Activated CD4-positive, alpha-beta T cell treated with anti-CD3 and anti-CD28 coated beads, Interleukin-2, amount 50 U/mL, for 48 hours (primary cell): ENCODE data around the gene EYS.

ENCODE experiments used
- DNase-seq, 2 experiments: peaks; one replicate each; pipeline ENCODE4 v3.0.0-alpha.2; 2020

The EYS gene

GRCh38 chr6:65191471-65191870, 515.6 kb downstream of the EYS start:
- no peak for DNase-seq

DNA sequence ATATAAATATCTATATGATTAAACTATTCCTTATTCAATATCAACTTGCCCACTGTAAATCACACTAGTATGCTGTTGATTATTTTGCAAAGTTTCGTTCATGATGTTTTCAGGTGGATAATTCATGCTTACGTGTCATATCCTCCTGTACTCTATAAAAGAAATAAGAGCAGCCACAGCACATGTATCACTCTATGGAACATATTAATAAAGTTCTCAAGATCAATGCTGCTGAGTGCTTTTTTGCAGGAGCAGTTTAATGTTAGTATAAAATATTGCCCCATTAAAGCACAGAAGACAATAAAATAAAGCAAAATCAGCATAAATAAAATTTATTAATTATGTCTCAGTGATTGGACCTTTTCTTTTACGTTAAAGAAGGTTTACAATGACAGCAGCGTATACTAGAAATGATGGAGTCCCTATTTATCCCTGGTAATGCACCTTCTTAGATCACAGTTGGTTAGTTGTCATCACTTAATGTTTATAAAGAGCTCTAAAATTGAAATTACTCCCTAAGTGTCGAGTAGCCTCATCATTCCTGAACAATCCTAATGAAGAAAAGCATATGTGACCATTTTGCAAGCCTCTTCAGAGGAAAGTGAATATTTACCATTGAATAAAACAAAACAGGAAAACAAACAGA, 517.7 kb downstream of the EYS start:
- no peak for DNase-seq

- DNase-seq, result no peak
Measured at GRCh38 chr6:65186826-65187225, 520.2 kb downstream of the EYS start.

GRCh38 chr6:65182681-65183080, 524.3 kb downstream of the EYS start:
- no peak for DNase-seq

DNA sequence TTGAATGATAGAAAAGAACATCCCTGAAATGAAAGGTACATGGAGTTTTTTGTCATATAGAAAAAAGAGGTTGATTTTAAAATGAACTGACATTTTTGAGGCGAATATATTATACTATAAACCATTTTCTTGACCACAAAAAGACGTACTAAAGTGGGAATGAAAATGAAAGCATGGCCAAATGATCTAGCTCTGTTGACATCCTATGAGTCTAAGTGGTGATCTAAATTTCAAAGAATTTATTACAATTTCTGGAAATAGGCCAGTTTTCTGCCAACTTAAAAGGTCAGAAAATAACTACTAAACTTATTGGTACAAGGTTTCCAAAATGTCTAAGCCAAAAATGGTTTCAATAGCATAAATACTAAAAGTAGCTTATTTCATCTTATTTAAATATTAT, 536.8 kb downstream of the EYS start:
- no peak for DNase-seq

- DNase-seq, result no peak
Measured at GRCh38 chr6:65161661-65162060, 545.4 kb downstream of the EYS start.

DNA sequence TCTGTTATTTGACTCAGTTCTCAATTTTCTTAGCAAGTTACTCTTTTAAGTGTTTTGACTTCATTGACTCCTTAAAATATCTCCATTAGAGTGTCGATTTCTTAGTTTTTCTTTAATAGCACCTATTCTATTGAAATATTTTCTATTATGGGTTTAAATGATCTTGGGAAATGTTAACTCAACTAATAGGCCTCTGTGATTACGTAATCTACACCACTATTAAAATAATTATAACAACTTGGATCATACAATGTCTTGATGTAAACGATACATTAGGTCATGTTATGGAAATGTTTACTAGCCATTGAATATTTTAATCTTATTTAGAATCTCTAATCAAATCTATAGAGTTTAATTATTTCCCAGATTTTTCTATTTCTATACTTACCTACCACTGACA, 550.0 kb downstream of the EYS start:
- no peak for DNase-seq

DNA sequence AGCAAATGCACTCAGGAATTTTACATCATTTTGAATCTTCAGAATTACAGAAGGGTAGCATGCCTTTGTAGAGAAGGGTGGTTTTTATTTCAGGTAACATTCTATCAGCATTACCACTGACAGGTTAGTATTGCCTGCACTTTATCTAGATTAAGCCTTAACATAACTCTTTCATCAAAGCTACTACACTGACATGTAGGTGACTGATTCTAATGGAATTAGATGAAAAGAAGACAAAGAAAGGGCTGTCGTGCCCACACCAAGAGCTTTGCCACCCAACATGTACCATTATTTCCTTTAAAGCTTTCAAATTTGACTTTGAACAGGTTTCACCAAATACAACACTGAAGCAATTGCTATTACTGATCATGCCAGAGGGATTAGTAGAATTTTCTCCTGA, 551.9 kb downstream of the EYS start:
- DNase-seq, result no peak

GRCh38 chr6:65149841-65150240, 557.2 kb downstream of the EYS start:
- DNase-seq, result no peak

DNA sequence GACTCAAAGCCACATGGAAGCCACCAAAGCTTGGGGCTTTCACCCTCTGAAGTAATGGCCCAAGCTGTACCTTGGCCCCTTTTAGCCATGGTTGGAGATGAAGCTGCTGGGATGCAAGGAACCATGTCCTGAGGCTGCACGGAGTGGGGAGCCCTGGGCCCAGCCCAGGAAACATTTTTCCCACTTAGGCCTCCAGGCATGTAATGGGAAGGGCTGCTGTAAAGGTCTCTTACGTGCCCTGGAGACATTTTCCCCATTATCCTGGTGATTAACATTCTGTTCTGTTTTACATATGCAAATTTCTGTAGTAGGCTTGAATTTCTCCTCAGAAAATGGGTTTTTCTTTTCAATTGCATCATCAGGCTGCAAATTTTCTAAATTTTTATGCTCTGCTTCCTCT, 558.2 kb downstream of the EYS start:
- no peak for DNase-seq

GRCh38 chr6:65135567-65135966, 571.5 kb downstream of the EYS start:
- DNase-seq, result no peak

DNA sequence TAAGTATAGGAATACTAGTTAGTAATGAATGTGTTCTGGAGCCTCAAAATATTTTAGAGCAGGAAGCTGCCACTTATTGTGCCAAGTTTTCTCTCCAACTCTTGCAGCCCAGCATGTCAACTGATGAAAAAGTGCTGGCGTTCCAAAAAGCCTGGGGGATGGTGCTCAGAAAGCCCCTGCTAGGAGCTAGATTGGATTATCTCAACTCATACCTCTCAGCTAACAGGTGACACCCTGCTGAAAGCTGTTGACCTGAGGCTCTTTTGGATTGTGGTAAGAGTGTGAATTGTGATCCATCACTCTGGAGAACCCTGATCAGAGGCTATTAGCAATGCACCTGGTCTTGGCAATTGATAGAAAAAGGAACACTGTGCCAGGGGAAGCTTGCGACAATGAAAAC, 580.4 kb downstream of the EYS start:
- no peak for DNase-seq

GRCh38 chr6:65123521-65123920, 583.5 kb downstream of the EYS start:
- no peak for DNase-seq

- no peak for DNase-seq
Measured at GRCh38 chr6:65117817-65118409, 589.1 kb downstream of the EYS start.

DNA sequence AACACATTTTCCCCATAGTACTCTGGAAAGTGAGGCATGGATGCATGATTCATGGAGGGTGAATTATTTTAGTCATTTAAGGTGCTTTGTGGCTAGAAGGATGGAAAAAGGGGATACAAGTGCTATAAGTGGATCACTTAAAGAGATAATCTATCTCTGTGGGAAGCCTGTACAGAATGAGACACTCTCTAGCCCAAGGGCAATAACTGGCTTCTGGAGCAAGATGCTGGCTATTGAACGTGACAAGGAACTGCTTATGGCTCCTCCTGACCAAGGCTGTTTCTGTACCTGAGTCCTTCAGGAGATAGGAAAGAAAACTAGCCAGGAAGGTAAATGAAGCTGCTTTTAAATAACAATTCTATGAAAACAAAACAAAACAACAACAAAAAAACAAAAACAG, 590.7 kb downstream of the EYS start:
- DNase-seq, result no peak

DNA sequence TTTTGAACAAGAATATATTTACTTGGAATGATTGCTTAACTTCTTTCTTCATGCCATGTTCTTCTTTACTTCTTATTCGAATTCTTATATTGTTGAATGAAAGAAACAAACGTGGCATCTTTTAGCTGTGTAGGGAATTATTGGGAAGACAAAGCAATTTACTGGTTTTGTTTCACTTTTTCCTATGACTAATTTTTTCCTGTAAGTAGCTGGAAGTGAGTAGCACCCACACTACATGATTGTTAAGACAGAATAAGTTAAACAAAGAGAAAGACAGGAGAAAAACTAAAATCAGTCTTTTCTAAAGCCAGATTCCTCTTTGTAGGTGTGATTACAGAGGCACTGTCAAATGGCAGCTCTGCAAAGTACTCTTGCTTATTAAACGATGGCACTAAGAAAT, 593.4 kb downstream of the EYS start:
- no peak for DNase-seq

DNA sequence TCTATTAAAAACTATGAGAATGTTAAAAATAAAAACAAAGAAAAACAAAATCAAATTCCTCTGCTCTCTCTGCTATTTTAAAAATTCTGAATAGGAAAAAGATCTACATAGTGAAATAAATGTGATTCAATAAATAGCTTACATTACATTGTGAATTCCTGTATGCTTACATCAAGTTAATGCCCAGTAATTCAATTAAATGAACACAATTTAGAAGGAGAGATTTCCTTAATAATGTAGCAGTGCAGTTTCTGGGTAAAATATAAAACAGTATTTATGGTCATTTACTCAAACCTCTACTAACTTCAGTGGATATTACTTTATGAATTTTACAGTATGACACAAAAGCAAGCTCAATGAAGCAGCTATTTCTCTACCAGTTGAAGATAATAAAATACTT, 594.6 kb downstream of the EYS start:
- no peak for DNase-seq

DNA sequence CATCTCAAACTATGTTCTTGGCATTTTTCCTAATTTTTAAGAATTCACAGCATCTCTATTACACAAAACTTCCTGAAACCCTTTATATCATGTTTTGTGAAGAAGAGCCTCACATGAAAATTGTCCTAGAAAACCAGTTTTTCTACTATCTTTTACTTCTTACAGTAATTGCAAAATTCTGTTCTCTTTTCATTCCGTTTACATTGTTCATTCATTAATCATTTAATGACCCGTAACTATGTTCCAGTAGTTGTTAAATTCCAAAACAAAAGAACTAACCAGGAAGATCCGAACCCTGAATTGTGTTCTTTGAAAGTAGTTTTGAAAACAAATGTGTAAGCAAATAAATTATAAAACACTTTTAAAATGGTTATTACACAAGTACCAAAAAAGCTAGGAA, 597.0 kb downstream of the EYS start:
- no peak for DNase-seq

GRCh38 chr6:65098349-65098748, 608.7 kb downstream of the EYS start:
- no peak for DNase-seq

- no peak for DNase-seq
Measured at GRCh38 chr6:65091561-65091960, 615.5 kb downstream of the EYS start.

GRCh38 chr6:65088575-65088974, 618.5 kb downstream of the EYS start:
- no peak for DNase-seq

- no peak for DNase-seq
Measured at GRCh38 chr6:65081756-65082155, 625.3 kb downstream of the EYS start.

- DNase-seq, result no peak
Measured at GRCh38 chr6:65075705-65076230, 631.3 kb downstream of the EYS start.

GRCh38 chr6:65072500-65072899, 634.5 kb downstream of the EYS start:
- DNase-seq, result no peak

DNA sequence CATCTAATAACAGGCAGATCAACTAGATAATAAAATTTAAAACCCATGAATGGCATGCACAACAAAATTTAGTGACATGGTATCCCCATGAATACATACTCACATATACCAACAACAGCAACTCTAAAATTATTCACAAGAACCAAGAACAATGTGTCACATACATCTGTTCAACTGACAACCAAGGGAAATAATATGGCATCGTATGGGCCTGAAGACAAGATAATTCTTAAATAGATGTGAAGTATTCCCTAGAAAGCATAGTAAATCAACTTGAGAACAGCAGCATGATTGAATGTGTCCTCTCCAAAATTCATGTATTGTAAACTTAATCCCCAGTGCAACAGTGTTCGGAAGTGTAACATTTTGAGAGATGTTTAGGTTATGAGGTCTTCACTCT, 635.5 kb downstream of the EYS start:
- no peak for DNase-seq
